GM10847 (cell line): ENCODE results near the gene TMEM181.

ENCODE experiments used
- POLR2A ChIP-seq: IDR thresholded peaks from 2 replicates; pipeline ENCODE4 v1.6.1; 2011; ENCODE audit not compliant: insufficient read length; ENCODE audit errors: extremely low read depth

Gene TMEM181

GRCh38 chr6:158531970-158532369 lies 27.9 kb upstream of the TMEM181 start:
- no peak for TF ChIP-seq POLR2A

GRCh38 chr6:158536084-158536890 lies 23.6 kb upstream of the TMEM181 start:
- no peak for TF ChIP-seq POLR2A

- no peak for TF ChIP-seq POLR2A
Observed at GRCh38 chr6:158536891-158537798, 22.7 kb upstream of the TMEM181 start.

GRCh38 chr6:158538741-158539140 lies 21.1 kb upstream of the TMEM181 start:
- TF ChIP-seq POLR2A = no peak

- TF ChIP-seq POLR2A = no peak
Observed at GRCh38 chr6:158539413-158539812, 20.5 kb upstream of the TMEM181 start.

- TF ChIP-seq POLR2A = no peak
Observed at GRCh38 chr6:158539881-158540280, 20.0 kb upstream of the TMEM181 start.

GRCh38 chr6:158543606-158544185 lies 16.2 kb upstream of the TMEM181 start:
- TF ChIP-seq POLR2A = no peak

- no peak for TF ChIP-seq POLR2A
Observed at GRCh38 chr6:158544428-158544827, 15.5 kb upstream of the TMEM181 start.

- TF ChIP-seq POLR2A = no peak
Observed at GRCh38 chr6:158545043-158545966, 14.6 kb upstream of the TMEM181 start.

GRCh38 chr6:158548418-158549161 lies 11.3 kb upstream of the TMEM181 start:
- TF ChIP-seq POLR2A = no peak

- TF ChIP-seq POLR2A = no peak
Observed at GRCh38 chr6:158552055-158552795, 7.7 kb upstream of the TMEM181 start.

GRCh38 chr6:158552796-158553138 lies 7.1 kb upstream of the TMEM181 start:
- TF ChIP-seq POLR2A = no peak

GRCh38 chr6:158554611-158555361 lies 5.1 kb upstream of the TMEM181 start:
- no peak for TF ChIP-seq POLR2A

- no peak for TF ChIP-seq POLR2A
Observed at GRCh38 chr6:158556113-158556512, 3.8 kb upstream of the TMEM181 start.
